Measurements from ENCODE around the gene PAX7. TPM values are rescaled to one million over a fixed set of nuclear protein-coding genes. Genes with fewer than 3 reads are reported as not detected.

Gene PAX7
- total and polyA plus RNA-seq, 9 of the 15 experiments (the other 6 are each of a cell fraction or from before 2014, with no cell fraction given), result not detected

GRCh38 chr1:18645747-18646090 lies 15.1 kb downstream of the PAX7 start:
- no TSS peak for BruUV-seq (replicated peaks)
- Histone ChIP-seq H3K36me3 (ENCODE audit: control insufficient read depth, insufficient read depth, low read length) (no peaks in the 10 kb centered on the region), H3K4me2 (ENCODE audit: insufficient read depth, low read length) (no peak overlapping the region), H3K9ac (ENCODE audit: insufficient read depth in 1 of 2, low read depth in 2 of 2, low read length in 2 of 2) (no peak overlapping the region), H3K9me3 (replicated peaks; ENCODE audit: control insufficient read depth, insufficient read depth, low read depth, low read length) (no peaks in the 10 kb centered on the region), H3K4me1 (replicated peaks in 1 of 2; ENCODE audit: control insufficient read depth in 2 of 2, insufficient read depth in 2 of 2, low read length in 2 of 2) (peaks cover 0 to 27% of the 10 kb centered on the region in 2 experiments; a peak in 1 of 5 replicates), H3K79me2 (ENCODE audit: control insufficient read depth, insufficient read depth, low read length) (no peaks in the 10 kb centered on the region), H3K9me1 (ENCODE audit: control insufficient read depth, insufficient read depth, low read length) (no peaks in the 10 kb centered on the region), H4K20me1 (replicated peaks; ENCODE audit: control insufficient read depth, insufficient read depth, low read length) (peaks cover 21% of the 10 kb centered on the region), H2AFZ (ENCODE audit: low read depth, low read length) (no peak overlapping the region), H3K4me3 (no peak overlapping the region), H3K27ac (ENCODE audit: extremely low read depth, low read depth, low read length) (no peak overlapping the region), H3K27me3 (ENCODE audit: control insufficient read depth in 2 of 2, insufficient read depth in 2 of 2, low read length in 2 of 2) (peaks cover 55 to 76% of the 10 kb centered on the region in 2 experiments)
- ChIA-PET POLR2A (interaction anchor here (0.7 to 0.8 kb wide), 2 partner anchors 12 to 22 kb away, joined by 3 to 5 read pairs; no protein-coding TSS in a partner anchor), CTCF (ENCODE audit: low intra/inter-chr PET ratio) (no interaction called here)
- FAIRE-seq (no peak), DNase-seq (ENCODE audit: extremely low read depth in 1 of 4, low spot score in 3 of 4) (no peak), ATAC-seq (no peak)
- TF ChIP-seq KDM5B (IDR thresholded peaks at IDR 0.05; ENCODE audit: insufficient replicate concordance, low read depth, low read length), result no peak
- TF ChIP-seq GTF2A2 (tag; IDR thresholded peaks at IDR 0.05), result no peak
- no peak for TF ChIP-seq ZNF121 (CRISPR knock-in tag; conservative IDR thresholded peaks at IDR 0.05)
- no peak for TF ChIP-seq ARID2 (IDR thresholded peaks at IDR 0.05)
- TF ChIP-seq C11orf30 (IDR thresholded peaks at IDR 0.05; ENCODE audit: low read depth), result no peak
- TF ChIP-seq IRF1 (CRISPR knock-in tag; IDR thresholded peaks at IDR 0.05; ENCODE audit: borderline replicate concordance), result no peak
- TF ChIP-seq ZNF830 (CRISPR knock-in tag; IDR thresholded peaks at IDR 0.05), result no peak
- TF ChIP-seq RFX1 (IDR thresholded peaks at IDR 0.05), result no peak
- TF ChIP-seq PHF20 (IDR thresholded peaks at IDR 0.05; ENCODE audit: partially characterized antibody), result no peak
- TF ChIP-seq MTA1 (IDR thresholded peaks at IDR 0.05; ENCODE audit: borderline replicate concordance), result no peak
- TF ChIP-seq THRAP3 (IDR thresholded peaks at IDR 0.05; ENCODE audit: borderline replicate concordance), result no peak
- no peak for TF ChIP-seq ZNF224 (CRISPR knock-in tag; IDR thresholded peaks at IDR 0.05)
- TF ChIP-seq POLR2B (IDR thresholded peaks at IDR 0.05; ENCODE audit: low read depth, partially characterized antibody), result no peak
- TF ChIP-seq THAP7 (CRISPR knock-in tag; IDR thresholded peaks at IDR 0.05), result no peak
- TF ChIP-seq SP1 (CRISPR knock-in tag; IDR thresholded peaks at IDR 0.05), result no peak
- no peak for TF ChIP-seq MCM7 (IDR thresholded peaks at IDR 0.05)
- no peak for TF ChIP-seq FOXJ3 (CRISPR knock-in tag; IDR thresholded peaks at IDR 0.05)
- no peak for TF ChIP-seq ZNF316 (IDR thresholded peaks at IDR 0.05)
- intact Hi-C loops (cut with micrococcal nuclease) (no loop called here), in situ Hi-C loops (cut with MboI) (no loop called here)
- 28% methylated on average over 10 of the region's 10 CpGs for WGBS (ENCODE audit: insufficient coverage, low coverage, missing lambda C conversion rate)
